ENCODE data around the gene DMD. TPM values are rescaled to one million over a fixed set of nuclear protein-coding genes. Genes with fewer than 3 reads are reported as not detected.

DMD gene
- total and polyA plus RNA-seq, 2 donors, result 48.8 to 257 TPM

DNA sequence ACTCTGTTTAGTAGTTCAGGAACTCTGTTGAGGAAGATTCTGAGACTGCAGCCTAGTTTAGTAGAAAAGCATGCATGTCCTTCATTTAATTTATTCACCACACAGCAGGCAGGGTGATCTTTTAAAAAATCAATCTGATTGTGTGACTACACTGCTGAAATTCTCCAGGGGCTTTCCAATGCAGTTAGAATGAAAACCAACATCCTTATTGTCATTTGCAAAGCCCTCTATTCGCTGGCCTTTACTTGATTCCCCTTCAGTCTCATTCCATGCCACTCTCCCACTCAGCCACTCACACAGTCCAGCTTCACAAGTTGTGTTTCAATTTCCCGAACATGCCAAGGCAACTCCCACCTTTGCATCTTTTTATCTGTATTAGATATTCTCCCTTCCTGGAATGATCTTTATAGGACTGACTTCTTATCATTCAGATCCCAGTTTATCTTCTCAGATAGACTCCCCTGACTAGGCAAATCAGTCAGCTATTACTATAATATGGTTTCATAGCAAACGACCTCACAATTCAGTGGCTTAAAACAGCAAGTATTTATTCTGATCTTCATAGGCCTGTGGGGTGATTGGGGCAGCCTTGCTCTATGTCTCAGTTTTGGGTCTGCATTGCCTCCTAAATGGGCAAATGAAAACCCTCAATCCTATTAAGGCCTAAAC is 2118.2 kb downstream of the DMD start:
- Histone ChIP-seq H3K4me1 (ENCODE audit: insufficient read depth) (no peaks in the 10 kb centered on the region), H3K36me3 (ENCODE audit: insufficient read depth) (no peaks in the 10 kb centered on the region), H3K27ac (ENCODE audit: low read depth) (no peak overlapping the region), H3K4me3 (ENCODE audit: low read depth, low read length) (no peak overlapping the region)
- no peak for DNase-seq (ENCODE audit: extremely low spot score)
- WGBS, result 54% methylated on average over 3 of the region's 3 CpGs

DNA sequence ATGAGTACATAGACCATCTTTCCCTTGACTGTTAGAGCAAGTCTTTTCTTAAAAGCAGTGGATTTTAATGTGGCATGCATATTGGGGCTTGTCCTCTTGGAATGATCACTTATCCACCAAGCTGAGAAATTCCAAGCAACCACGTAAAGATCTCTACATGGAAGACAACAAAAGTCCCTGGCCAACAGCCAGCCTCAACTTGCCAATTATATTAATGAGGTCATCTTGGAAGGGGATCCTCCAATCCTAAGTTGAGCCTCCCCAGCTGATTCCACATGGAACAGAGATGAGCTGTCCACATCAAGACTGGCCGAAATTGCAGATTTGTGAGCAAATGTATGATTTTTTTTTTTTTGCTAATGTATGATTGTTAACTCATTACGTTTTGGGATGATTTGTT is 2118.9 kb downstream of the DMD start:
- H3K27ac ChIP-seq (ENCODE audit: low read depth), result no peak overlapping the region
- DNase-seq (ENCODE audit: extremely low spot score), result no peak
- no peaks in the 10 kb centered on the region for H3K36me3 ChIP-seq (ENCODE audit: insufficient read depth)
- H3K4me1 ChIP-seq (ENCODE audit: insufficient read depth), result no peaks in the 10 kb centered on the region
- 36% methylated on average over 3 of the region's 3 CpGs for WGBS
- H3K4me3 ChIP-seq (ENCODE audit: low read depth, low read length), result no peak overlapping the region

DNA sequence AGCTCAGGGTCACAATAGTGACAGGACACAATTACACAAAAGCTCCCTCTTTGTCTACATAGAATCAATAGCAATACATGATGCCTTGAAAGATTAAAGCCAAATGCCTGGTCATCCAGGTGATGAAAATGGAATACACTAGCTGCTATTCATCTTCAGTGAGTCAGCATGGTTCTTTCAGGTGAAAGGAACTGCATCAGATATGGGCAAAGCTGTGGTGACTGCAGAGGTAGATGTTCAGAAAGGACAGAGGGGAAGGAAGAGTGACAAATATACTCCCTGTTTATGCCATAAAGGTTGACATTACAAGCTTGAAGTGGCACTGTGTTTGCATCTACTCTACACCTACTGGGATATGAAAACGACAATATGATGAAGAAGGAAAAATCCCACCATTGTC is 2119.5 kb downstream of the DMD start:
- no peaks in the 10 kb centered on the region for H3K36me3 ChIP-seq (ENCODE audit: insufficient read depth)
- no peak overlapping the region for H3K27ac ChIP-seq (ENCODE audit: low read depth)
- H3K4me3 ChIP-seq (ENCODE audit: low read depth, low read length), result no peak overlapping the region
- H3K4me1 ChIP-seq (ENCODE audit: insufficient read depth), result no peaks in the 10 kb centered on the region
- DNase-seq (ENCODE audit: extremely low spot score), result no peak
- WGBS, result 71% methylated on average over 1 of the region's 1 CpG

- 88% methylated on average over 2 of the region's 2 CpGs for WGBS
- H3K36me3 ChIP-seq (ENCODE audit: insufficient read depth), result no peaks in the 10 kb centered on the region
- H3K27ac ChIP-seq (ENCODE audit: low read depth), result no peak overlapping the region
- no peak overlapping the region for H3K4me3 ChIP-seq (ENCODE audit: low read depth, low read length)
- no peaks in the 10 kb centered on the region for H3K4me1 ChIP-seq (ENCODE audit: insufficient read depth)
- no peak for DNase-seq (ENCODE audit: extremely low spot score)
Measured at GRCh38 chrX:31074522-31074921, 2136.8 kb downstream of the DMD start.

DNA sequence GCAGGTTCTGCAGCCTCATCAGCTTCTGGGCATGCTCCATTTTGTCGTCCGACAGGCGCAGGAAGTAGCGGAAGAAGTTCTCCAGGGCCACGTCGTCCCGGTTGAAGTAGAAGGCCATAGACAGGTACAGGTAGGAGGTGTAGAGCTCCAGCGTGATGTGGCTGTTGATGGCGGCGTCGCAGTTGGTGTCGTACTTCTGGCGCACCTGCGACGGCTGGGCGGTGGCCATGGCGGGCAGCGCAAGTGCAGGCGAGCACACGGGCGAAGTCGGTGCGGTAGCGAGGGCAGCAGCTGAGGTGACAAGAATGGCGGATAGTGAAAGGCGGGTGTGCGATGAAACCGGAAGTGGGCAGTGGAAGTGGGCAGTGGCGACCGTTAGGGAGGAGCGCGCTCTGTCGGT is 2139.6 kb downstream of the DMD start, which contains the start of gene FTHL17:
TSS of gene FTHL17 (minus strand) at position 317 of the 400 bp plus-strand sequence. CDS start at position 229, 88 bp downstream.
- no peak within 1 kb of the TSS for H3K4me3 ChIP-seq (ENCODE audit: low read depth, low read length)
- H3K27ac ChIP-seq (ENCODE audit: low read depth), result no peak within 1 kb of the TSS
- WGBS, result 97% methylated on average over 33 of the region's 33 CpGs
- no peaks in the 10 kb centered on the region for H3K36me3 ChIP-seq (ENCODE audit: insufficient read depth)
- DNase-seq (ENCODE audit: extremely low spot score), result no peak
- H3K4me1 ChIP-seq (ENCODE audit: insufficient read depth), result no peaks in the 10 kb centered on the region

GRCh38 chrX:31071262-31071661 is 2140.1 kb downstream of the DMD start:
- no peak for DNase-seq (ENCODE audit: extremely low spot score)
- no peaks in the 10 kb centered on the region for H3K4me1 ChIP-seq (ENCODE audit: insufficient read depth)
- no peaks in the 10 kb centered on the region for H3K36me3 ChIP-seq (ENCODE audit: insufficient read depth)
- 90% methylated on average over 18 of the region's 18 CpGs for WGBS
- H3K27ac ChIP-seq (ENCODE audit: low read depth), result no peak overlapping the region
- H3K4me3 ChIP-seq (ENCODE audit: low read depth, low read length), result no peak overlapping the region

- Histone ChIP-seq H3K4me3 (ENCODE audit: low read depth, low read length) (no peak overlapping the region), H3K36me3 (ENCODE audit: insufficient read depth) (no peaks in the 10 kb centered on the region), H3K4me1 (ENCODE audit: insufficient read depth) (no peaks in the 10 kb centered on the region), H3K27ac (ENCODE audit: low read depth) (no peak overlapping the region)
- DNase-seq (ENCODE audit: extremely low spot score), result no peak
Measured at GRCh38 chrX:31070057-31070468, 2141.3 kb downstream of the DMD start.

Small RNA genes within 50 kb of the gene (small RNA-seq; reads per million reads assigned to genes)
- gene MIR3915 (not detected), gene MIR548F5 (not detected), gene RNA5SP501 (not detected), gene RNU6-894P (not detected)

Data from urinary bladder (tissue), 4 donors.